ENCODE measurements around the gene NDFIP2. TPM values are rescaled to one million over a fixed set of nuclear protein-coding genes. Genes with fewer than 3 reads are reported as not detected.

NDFIP2 gene
- total and polyA plus RNA-seq, 2 donors (not counting 1 experiment from before 2014, with no cell fraction given), result 0.12 to 1.0 TPM

DNA sequence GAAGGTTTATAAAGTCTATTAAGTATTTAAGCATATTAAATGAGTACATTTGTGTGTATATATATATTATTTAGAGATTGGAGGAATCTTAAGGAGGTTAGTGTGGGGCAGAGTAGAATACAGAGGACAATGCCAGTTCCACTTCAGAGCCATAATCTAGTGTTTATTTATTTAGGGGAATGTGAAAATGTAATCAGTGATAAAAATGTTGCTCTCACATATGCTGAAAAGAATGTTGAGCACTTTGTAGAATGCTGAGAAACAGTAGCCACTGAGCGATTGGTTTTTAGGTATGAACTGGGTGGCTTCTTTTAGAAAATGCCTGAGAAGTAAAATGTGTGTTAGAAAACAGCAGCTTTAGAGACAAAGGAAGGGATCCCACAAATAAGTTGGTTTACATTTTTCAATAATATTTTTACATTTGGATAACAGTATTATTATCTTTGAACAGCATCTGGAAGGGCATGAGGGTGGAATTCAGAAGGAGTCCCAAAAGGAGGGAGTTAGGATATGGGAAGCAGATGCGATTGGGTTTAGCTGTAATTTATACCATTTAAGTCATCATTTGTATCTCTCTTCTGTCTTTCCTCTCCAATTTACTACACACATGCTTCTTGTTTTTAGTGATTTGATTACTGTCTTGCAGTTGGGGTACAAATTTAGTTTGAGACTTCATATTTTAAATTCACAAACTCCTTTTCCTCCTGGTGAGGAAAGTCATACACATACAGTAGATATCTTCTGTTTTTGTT lies 68.6 kb downstream of the NDFIP2 start:
- WGBS (ENCODE audit: insufficient coverage), result 100% methylated on average over 1 of the region's 2 CpGs
- TF ChIP-seq, protein P1, sequence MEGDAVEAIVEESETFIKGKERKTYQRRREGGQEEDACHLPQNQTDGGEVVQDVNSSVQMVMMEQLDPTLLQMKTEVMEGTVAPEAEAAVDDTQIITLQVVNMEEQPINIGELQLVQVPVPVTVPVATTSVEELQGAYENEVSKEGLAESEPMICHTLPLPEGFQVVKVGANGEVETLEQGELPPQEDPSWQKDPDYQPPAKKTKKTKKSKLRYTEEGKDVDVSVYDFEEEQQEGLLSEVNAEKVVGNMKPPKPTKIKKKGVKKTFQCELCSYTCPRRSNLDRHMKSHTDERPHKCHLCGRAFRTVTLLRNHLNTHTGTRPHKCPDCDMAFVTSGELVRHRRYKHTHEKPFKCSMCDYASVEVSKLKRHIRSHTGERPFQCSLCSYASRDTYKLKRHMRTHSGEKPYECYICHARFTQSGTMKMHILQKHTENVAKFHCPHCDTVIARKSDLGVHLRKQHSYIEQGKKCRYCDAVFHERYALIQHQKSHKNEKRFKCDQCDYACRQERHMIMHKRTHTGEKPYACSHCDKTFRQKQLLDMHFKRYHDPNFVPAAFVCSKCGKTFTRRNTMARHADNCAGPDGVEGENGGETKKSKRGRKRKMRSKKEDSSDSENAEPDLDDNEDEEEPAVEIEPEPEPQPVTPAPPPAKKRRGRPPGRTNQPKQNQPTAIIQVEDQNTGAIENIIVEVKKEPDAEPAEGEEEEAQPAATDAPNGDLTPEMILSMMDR (IDR thresholded peaks at IDR 0.05), result no peak
- TF ChIP-seq EZH2 (IDR thresholded peaks at IDR 0.05; ENCODE audit: borderline replicate concordance, insufficient read depth, low read depth, low read length, poor library complexity, severe bottlenecking), result no peak

DNA sequence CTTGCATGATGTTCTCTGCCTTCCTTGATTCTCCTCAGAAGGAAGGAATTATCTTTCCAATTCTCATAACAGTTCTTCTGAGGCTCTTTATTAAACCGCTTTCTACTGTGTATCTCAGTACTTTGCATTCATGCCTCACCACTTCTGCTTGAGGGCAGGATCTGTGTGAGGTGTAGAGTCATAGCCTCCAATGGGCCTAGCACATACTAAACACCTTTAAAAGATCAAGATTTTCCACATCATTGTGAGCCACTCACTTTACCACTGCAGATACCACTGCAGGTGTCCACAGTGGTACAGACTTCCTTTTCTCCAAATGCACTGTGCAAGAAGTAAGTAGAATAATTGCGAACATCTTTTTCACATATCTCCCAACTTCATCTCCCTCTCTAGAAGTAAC lies 76.7 kb downstream of the NDFIP2 start:
- Histone ChIP-seq H3K4me2 (replicated peaks; ENCODE audit: low read depth, low read length, poor library complexity, severe bottlenecking) (no peak overlapping the region), H4K20me1 (ENCODE audit: control insufficient read depth, insufficient read depth, low read length, poor library complexity, severe bottlenecking) (no peaks in the 10 kb centered on the region), H2AFZ (ENCODE audit: insufficient read depth, low read depth, low read length, poor library complexity, severe bottlenecking) (no peak overlapping the region), H3K36me3 (replicated peaks in 1 of 2; ENCODE audit: control extremely low read depth in 1 of 2, control insufficient read depth in 1 of 2, extremely low read depth in 1 of 2, insufficient read depth in 2 of 2, low read length in 1 of 2) (no peaks in the 10 kb centered on the region), H3K4me3 (ENCODE audit: control extremely low read depth in 1 of 5, extremely low read depth in 1 of 5, insufficient read depth in 1 of 5, low read depth in 2 of 5, low read length in 4 of 5) (no peak overlapping the region), H3K27me3 (replicated peaks in 1 of 4; ENCODE audit: control extremely low read depth in 1 of 4, control insufficient read depth in 3 of 4, insufficient read depth in 4 of 4, low read length in 3 of 4) (peaks cover 0 to 4% (median 0%) of the 10 kb centered on the region in 4 experiments), H3K9ac (ENCODE audit: low read length) (no peak overlapping the region), H3K79me2 (ENCODE audit: control insufficient read depth, insufficient read depth, low read length) (no peaks in the 10 kb centered on the region), H3K4me1 (ENCODE audit: control insufficient read depth in 2 of 2, insufficient read depth in 2 of 2, low read length in 2 of 2) (no peaks in the 10 kb centered on the region), H3K9me3 (ENCODE audit: control extremely low read depth in 1 of 3, control insufficient read depth in 2 of 3, insufficient read depth in 1 of 3, low read length in 2 of 3) (peaks cover 0 to 3% (median 0%) of the 10 kb centered on the region in 3 donors), H3K27ac (ENCODE audit: low read length in 2 of 2) (no peak overlapping the region)
- ChIA-PET CTCF (no interaction called here), POLR2A (no interaction called here)
- ATAC-seq (ENCODE audit: low read depth) (no peak), DNase-seq (no peak)
- intact Hi-C loops (cut with micrococcal nuclease), result no loop called here
- Mint-ChIP-seq H3K9me3 (ENCODE audit: insufficient read depth) (no peaks in the 10 kb centered on the region), H3K27ac (no peak overlapping the region), H3K4me1 (no peaks in the 10 kb centered on the region), H3K27me3 (peaks cover 18% of the 10 kb centered on the region), H3K4me3 (no peak overlapping the region)
- WGBS (ENCODE audit: insufficient coverage), result no CpG with 5 or more reads among the region's 2 CpGs
- no peak for TF ChIP-seq EZH2 (IDR thresholded peaks at IDR 0.05; ENCODE audit: borderline replicate concordance, insufficient read depth, low read depth, low read length, poor library complexity, severe bottlenecking)
- TF ChIP-seq, protein P1 (IDR thresholded peaks at IDR 0.05), result no peak

More for the DNA sequence above, 68.6 kb downstream of the NDFIP2 start:
- Histone ChIP-seq H3K36me3 (replicated peaks in 1 of 2; ENCODE audit: control extremely low read depth in 1 of 2, control insufficient read depth in 1 of 2, extremely low read depth in 1 of 2, insufficient read depth in 2 of 2, low read length in 1 of 2) (no peaks in the 10 kb centered on the region), H3K79me2 (ENCODE audit: control insufficient read depth, insufficient read depth, low read length) (no peaks in the 10 kb centered on the region), H2AFZ (ENCODE audit: insufficient read depth, low read depth, low read length, poor library complexity, severe bottlenecking) (no peak overlapping the region), H3K27me3 (replicated peaks in 1 of 4; ENCODE audit: control extremely low read depth in 1 of 4, control insufficient read depth in 3 of 4, insufficient read depth in 4 of 4, low read length in 3 of 4) (no peaks in the 10 kb centered on the region), H3K4me3 (ENCODE audit: control extremely low read depth in 1 of 5, extremely low read depth in 1 of 5, insufficient read depth in 1 of 5, low read depth in 2 of 5, low read length in 4 of 5) (no peak overlapping the region), H3K4me2 (replicated peaks; ENCODE audit: low read depth, low read length, poor library complexity, severe bottlenecking) (no peak overlapping the region), H3K9ac (ENCODE audit: low read length) (no peak overlapping the region), H3K4me1 (ENCODE audit: control insufficient read depth in 2 of 2, insufficient read depth in 2 of 2, low read length in 2 of 2) (no peaks in the 10 kb centered on the region), H3K9me3 (ENCODE audit: control extremely low read depth in 1 of 3, control insufficient read depth in 2 of 3, insufficient read depth in 1 of 3, low read length in 2 of 3) (no peaks in the 10 kb centered on the region), H4K20me1 (ENCODE audit: control insufficient read depth, insufficient read depth, low read length, poor library complexity, severe bottlenecking) (no peaks in the 10 kb centered on the region), H3K27ac (ENCODE audit: low read length in 2 of 2) (no peak overlapping the region)
- DNase-seq, result no peak
- H3K27me3 Mint-ChIP-seq, result no peaks in the 10 kb centered on the region
- POLR2A ChIA-PET, result no interaction called here
- CTCF ChIA-PET, result interaction anchor here (1.1 kb wide), 1 partner anchor 125 kb away, joined by 3 read pairs; no protein-coding TSS in a partner anchor
- no peak overlapping the region for H3K4me3 Mint-ChIP-seq
- H3K9me3 Mint-ChIP-seq (ENCODE audit: insufficient read depth), result no peaks in the 10 kb centered on the region
- no peak overlapping the region for H3K27ac Mint-ChIP-seq
- intact Hi-C loops (cut with micrococcal nuclease), result loop anchor here (10.0 kb wide), 1 partner anchor 1305 kb away; no protein-coding TSS in a partner anchor
- no peak for ATAC-seq (ENCODE audit: low read depth)
- H3K4me1 Mint-ChIP-seq, result no peaks in the 10 kb centered on the region
